Subcutaneous adipose tissue (tissue), 4 donors: ENCODE results near the gene ROBO1. TPM values are rescaled to one million over a fixed set of nuclear protein-coding genes. Genes with fewer than 3 reads are reported as not detected.

Source experiments
- total RNA-seq, 4 donors: library from RNA; depleted of rRNA; stranded (reverse); fragments of >200 nt; gene quantifications; one replicate each; pipeline ENCODE4 v1.1.0, GENCODE V29; 2016
- TF ChIP-seq, protein P1 (sequence below): fragments of 450-650 bp; IDR thresholded peaks from one replicate; pipeline ENCODE4 v1.5.1; 2016; ENCODE audit warnings: low read depth, mild to moderate bottlenecking, control low read depth, antibody characterized with exemption, moderate library complexity

The ROBO1 gene
- total RNA-seq, 4 donors from 2014 or later = 26.6 to 34.0 (median 30.8) TPM

DNA sequence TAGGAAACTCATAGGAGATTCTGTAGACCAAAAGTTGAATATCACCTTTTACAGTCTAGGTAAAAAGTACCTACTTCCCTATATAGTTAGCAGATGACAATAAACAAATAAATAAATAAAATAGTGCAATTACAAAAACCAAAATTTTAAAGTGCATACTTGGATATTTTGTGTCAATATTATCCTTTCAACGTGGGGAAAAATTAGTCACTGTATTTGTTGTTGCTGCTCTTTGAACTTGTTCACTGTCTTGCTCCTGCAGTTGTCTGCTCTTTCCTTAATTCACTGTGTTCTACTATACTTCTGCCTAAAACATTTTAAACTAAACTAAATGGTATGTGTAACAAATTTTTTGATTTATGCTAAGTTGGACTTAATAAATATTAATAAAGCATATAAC lies 889.0 kb downstream of the ROBO1 start:
- TF ChIP-seq, protein P1, sequence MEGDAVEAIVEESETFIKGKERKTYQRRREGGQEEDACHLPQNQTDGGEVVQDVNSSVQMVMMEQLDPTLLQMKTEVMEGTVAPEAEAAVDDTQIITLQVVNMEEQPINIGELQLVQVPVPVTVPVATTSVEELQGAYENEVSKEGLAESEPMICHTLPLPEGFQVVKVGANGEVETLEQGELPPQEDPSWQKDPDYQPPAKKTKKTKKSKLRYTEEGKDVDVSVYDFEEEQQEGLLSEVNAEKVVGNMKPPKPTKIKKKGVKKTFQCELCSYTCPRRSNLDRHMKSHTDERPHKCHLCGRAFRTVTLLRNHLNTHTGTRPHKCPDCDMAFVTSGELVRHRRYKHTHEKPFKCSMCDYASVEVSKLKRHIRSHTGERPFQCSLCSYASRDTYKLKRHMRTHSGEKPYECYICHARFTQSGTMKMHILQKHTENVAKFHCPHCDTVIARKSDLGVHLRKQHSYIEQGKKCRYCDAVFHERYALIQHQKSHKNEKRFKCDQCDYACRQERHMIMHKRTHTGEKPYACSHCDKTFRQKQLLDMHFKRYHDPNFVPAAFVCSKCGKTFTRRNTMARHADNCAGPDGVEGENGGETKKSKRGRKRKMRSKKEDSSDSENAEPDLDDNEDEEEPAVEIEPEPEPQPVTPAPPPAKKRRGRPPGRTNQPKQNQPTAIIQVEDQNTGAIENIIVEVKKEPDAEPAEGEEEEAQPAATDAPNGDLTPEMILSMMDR = no peak

DNA sequence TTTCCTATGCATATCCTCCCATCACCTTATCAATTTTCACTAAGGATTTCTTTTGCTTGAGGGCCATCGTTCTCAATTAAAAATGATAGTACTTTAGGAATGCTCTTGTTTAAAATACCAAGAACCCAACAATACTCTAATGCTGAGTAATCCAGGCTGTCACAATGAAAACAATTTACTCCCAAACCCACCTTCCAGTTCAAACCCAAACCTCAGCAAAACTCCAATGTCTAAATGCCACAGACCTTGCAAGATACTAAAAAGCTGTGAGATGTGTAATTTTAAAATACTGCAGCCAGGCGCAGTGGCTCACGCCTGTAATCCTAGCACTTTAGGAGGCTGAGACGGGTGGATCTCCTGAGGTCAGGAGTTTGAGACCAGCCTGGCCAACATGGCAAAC lies 889.8 kb downstream of the ROBO1 start:
- TF ChIP-seq, protein P1 = no peak

DNA sequence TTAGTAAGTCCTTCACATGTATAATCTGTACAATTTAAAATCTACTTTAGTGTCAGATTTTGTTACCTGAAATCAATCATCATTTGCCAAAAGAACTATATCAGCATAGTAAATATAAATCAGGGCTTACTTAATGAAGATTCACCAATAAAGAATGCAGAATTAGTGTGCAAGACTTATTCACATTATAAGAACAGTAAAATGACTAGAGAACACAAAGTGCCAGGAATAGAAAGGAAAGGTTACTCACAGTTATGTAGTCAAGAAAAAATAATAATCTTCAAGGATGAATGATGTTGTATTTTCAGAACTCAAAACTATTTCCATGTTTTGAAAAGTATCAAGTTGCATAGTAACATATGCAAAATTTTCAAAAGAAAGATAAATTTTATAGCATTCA lies 891.9 kb downstream of the ROBO1 start:
- TF ChIP-seq, protein P1 = no peak

DNA sequence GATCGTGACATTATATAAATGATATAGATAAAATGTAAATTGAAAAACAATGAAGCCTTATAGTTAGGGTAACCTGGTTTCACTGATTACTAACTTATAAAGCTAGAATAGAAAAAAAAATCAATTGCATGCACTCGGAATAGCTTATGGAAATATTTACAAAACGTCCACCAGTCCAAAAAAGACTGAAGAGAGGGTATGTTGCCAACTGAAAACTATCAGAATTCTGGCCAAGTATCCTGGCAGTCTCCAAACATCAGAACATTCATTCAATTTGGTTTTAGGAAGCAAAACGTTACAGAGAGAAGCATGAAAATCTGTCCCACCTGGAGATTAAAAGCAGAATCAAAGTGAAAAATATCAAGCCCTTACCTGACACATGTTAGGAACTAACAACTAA lies 892.4 kb downstream of the ROBO1 start:
- TF ChIP-seq, protein P1 = no peak

DNA sequence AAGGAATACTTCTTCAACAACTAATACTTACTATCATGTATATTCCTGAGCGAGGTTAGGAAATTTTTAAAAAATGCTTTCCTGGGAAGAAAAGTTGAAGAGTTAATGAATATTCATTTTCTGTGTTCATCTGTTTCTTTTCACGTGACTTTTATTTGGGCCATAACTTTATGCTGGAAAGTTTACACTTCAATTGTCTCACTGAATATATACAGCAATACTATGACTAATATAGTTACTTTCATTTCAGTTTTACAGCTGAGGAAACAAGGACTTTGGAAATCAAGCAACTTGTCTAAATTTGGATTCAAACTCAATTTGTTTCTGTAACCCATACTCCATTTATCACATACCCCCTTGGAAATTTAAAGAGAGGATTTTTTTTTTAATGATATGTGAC lies 894.2 kb downstream of the ROBO1 start:
- TF ChIP-seq, protein P1 = no peak

DNA sequence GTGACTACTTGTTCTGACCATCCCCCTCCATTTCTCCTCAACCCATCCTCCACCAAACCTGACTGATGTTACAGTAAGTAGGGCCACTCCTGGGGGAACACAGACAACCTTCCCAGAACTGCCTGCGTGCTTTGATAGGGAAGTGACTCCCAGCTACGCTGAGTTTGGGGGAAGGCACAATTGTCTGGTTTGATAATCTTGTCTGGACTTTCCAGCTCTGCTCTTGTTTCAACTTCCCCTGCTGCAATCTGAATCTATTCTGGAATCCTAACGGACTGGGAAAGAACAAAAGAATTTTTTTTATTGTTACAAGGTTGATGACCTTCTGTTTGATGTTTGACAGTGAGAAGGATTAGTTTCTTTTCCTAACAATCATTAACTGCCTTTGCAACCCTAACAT lies 895.6 kb downstream of the ROBO1 start:
- TF ChIP-seq, protein P1 = no peak

DNA sequence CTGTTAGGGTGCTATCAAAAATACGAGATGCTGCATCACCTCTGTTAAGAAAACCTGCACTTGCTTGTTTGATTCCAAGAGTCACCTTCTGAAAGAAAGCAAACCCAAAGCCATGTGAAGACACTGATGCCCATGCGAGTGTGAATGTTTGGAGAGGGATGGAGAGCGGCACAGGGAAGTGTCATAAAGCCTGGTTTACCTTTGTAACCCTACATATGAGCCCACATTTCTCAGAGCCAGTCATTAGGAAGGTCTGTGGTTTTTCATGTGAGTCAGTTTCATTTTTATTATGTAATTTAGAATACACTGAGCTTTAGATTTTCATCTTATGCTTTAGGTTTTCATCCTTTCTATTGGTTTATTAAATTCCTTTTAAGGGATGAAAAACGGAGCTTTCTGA lies 896.8 kb downstream of the ROBO1 start:
- TF ChIP-seq, protein P1 = no peak
